ENCODE results near the gene NAA20. TPM values are rescaled to one million over a fixed set of nuclear protein-coding genes. Genes with fewer than 3 reads are reported as not detected.

NAA20 gene
- total and polyA plus RNA-seq, 2 of the 4 experiments (the other 2 are of a cell fraction), result 35.7 to 58.8 TPM

DNA sequence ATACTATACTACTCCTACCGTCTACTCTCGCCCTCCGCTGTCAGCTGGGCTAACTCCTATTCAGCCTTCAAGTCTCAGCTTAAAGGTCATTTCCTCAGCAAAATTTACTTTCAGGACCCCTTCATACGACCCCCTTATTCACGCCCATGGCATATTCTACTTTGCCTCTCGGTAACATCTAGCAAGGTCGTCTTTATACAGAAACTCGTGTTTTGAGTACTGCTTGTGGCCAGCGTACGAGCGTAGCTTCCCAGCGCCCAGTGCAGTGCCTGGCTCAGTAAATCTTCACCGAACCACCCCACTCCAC lies 34.6 kb downstream of the NAA20 start:
- H3K36me3 ChIP-seq (ENCODE audit: control insufficient read depth, insufficient read depth, low read length), result peaks cover 14% of the 10 kb centered on the region
- peak; percentile 6 for ATAC-seq (ENCODE audit: low read depth)
- H3K4ac ChIP-seq (ENCODE audit: low read depth, low read length), result peak overlapping the region; percentile 85
- BruUV-seq (replicated peaks), result no TSS peak
- in situ Hi-C loops (cut with MboI; ENCODE audit: low sequenced_read_pairs) (no loop called here), intact Hi-C loops (cut with micrococcal nuclease) (loop anchor here (1.0 kb wide), 1 partner anchor 363 kb away; no protein-coding TSS in a partner anchor), dilution Hi-C loops (cut with HindIII; ENCODE audit: low sequenced_read_pairs, unreplicated experiment) (no loop called here)
- H4K91ac ChIP-seq (ENCODE audit: insufficient read depth, low read depth, low read length), result no peak overlapping the region
- peak overlapping the region; percentile 87 for H3K14ac ChIP-seq (replicated peaks; ENCODE audit: low read depth, low read length)
- no peak overlapping the region for H3K18ac ChIP-seq (ENCODE audit: low read depth, low read length)
- H3K9ac ChIP-seq (ENCODE audit: low read depth, low read length), result peak overlapping the region; percentile 84
- peak overlapping the region; percentile 67 for H3K4me3 ChIP-seq (ENCODE audit: insufficient read depth, low read depth, low read length)
- H2BK20ac ChIP-seq (ENCODE audit: low read depth, low read length), result no peak overlapping the region
- H2BK15ac ChIP-seq (ENCODE audit: low read depth, low read length), result no peak overlapping the region
- no peaks in the 10 kb centered on the region for H3K4me1 ChIP-seq (ENCODE audit: control insufficient read depth, insufficient read depth, low read length)
- peak overlapping the region; percentile 29; the same call in 1 of the 2 replicates for H2AK5ac ChIP-seq (ENCODE audit: low read depth, low read length)
- H3K56ac ChIP-seq (ENCODE audit: extremely low read depth, insufficient read depth, low read length), result peak overlapping the region; percentile 17; the same call in 1 of the 2 replicates
- H3K9me1 ChIP-seq (ENCODE audit: insufficient read depth, low read length), result no peaks in the 10 kb centered on the region
- peak overlapping the region; percentile 72 for H4K5ac ChIP-seq (ENCODE audit: low read depth, low read length)
- H3K9me3 ChIP-seq (ENCODE audit: control insufficient read depth, insufficient read depth, low read length), result no peaks in the 10 kb centered on the region
- no peak for TF ChIP-seq SMC3 (IDR thresholded peaks at IDR 0.05; ENCODE audit: low read depth, low read length)
- TF ChIP-seq MAFK (IDR thresholded peaks at IDR 0.05; ENCODE audit: low read depth, low read length), result no peak
- no peak for TF ChIP-seq CHD1 (IDR thresholded peaks at IDR 0.05; ENCODE audit: low read depth, low read length)
- TF ChIP-seq, protein P1, sequence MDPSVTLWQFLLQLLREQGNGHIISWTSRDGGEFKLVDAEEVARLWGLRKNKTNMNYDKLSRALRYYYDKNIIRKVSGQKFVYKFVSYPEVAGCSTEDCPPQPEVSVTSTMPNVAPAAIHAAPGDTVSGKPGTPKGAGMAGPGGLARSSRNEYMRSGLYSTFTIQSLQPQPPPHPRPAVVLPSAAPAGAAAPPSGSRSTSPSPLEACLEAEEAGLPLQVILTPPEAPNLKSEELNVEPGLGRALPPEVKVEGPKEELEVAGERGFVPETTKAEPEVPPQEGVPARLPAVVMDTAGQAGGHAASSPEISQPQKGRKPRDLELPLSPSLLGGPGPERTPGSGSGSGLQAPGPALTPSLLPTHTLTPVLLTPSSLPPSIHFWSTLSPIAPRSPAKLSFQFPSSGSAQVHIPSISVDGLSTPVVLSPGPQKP (IDR thresholded peaks at IDR 0.05; ENCODE audit: borderline replicate concordance, low read depth, low read length), result no peak
- TF ChIP-seq, protein P2, sequence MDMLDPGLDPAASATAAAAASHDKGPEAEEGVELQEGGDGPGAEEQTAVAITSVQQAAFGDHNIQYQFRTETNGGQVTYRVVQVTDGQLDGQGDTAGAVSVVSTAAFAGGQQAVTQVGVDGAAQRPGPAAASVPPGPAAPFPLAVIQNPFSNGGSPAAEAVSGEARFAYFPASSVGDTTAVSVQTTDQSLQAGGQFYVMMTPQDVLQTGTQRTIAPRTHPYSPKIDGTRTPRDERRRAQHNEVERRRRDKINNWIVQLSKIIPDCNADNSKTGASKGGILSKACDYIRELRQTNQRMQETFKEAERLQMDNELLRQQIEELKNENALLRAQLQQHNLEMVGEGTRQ (IDR thresholded peaks at IDR 0.05; ENCODE audit: low read depth, low read length), result no peak
- TF ChIP-seq RAD21 (IDR thresholded peaks at IDR 0.05; ENCODE audit: low read length), result no peak
- TF ChIP-seq BHLHE40 (IDR thresholded peaks at IDR 0.05; ENCODE audit: low read depth, low read length), result no peak
- TF ChIP-seq MAZ (IDR thresholded peaks at IDR 0.05; ENCODE audit: borderline replicate concordance, low read depth, low read length), result no peak
- TF ChIP-seq CEBPB (IDR thresholded peaks at IDR 0.05; ENCODE audit: low read depth, low read length), result no peak
- TF ChIP-seq, protein P3, sequence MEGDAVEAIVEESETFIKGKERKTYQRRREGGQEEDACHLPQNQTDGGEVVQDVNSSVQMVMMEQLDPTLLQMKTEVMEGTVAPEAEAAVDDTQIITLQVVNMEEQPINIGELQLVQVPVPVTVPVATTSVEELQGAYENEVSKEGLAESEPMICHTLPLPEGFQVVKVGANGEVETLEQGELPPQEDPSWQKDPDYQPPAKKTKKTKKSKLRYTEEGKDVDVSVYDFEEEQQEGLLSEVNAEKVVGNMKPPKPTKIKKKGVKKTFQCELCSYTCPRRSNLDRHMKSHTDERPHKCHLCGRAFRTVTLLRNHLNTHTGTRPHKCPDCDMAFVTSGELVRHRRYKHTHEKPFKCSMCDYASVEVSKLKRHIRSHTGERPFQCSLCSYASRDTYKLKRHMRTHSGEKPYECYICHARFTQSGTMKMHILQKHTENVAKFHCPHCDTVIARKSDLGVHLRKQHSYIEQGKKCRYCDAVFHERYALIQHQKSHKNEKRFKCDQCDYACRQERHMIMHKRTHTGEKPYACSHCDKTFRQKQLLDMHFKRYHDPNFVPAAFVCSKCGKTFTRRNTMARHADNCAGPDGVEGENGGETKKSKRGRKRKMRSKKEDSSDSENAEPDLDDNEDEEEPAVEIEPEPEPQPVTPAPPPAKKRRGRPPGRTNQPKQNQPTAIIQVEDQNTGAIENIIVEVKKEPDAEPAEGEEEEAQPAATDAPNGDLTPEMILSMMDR (conservative IDR thresholded peaks at IDR 0.05; ENCODE audit: low read depth, low read length), result no peak
- no peak for TF ChIP-seq RFX5 (IDR thresholded peaks at IDR 0.05; ENCODE audit: low read depth, low read length)
- TF ChIP-seq FOS (IDR thresholded peaks at IDR 0.05; ENCODE audit: low read depth, low read length), result no peak
- TF ChIP-seq NFE2L2 (IDR thresholded peaks at IDR 0.05; ENCODE audit: low read depth, low read length), result no peak
- TF ChIP-seq POLR2A (IDR thresholded peaks at IDR 0.05; ENCODE audit: low read depth, low read length), result no peak
- no peak for TF ChIP-seq MXI1 (IDR thresholded peaks at IDR 0.05; ENCODE audit: borderline replicate concordance, low read depth, low read length)
- TF ChIP-seq RCOR1 (IDR thresholded peaks at IDR 0.05; ENCODE audit: insufficient replicate concordance, low read length), result no peak
- H2BK5ac ChIP-seq (ENCODE audit: low read depth, low read length, poor library complexity, severe bottlenecking), result peak overlapping the region; percentile 77
- H3K79me1 ChIP-seq (ENCODE audit: low read depth in 1 of 2, low read length in 2 of 2), result peaks cover 9 to 22% of the 10 kb centered on the region in 2 experiments
- 7% methylated on average over 6 of the region's 13 CpGs; no CpG with 5 or more reads in 1 of the 2 experiments for WGBS, 2 experiments (ENCODE audit: extremely low coverage in 2 of 2, insufficient read length in 1 of 2)
- H4K8ac ChIP-seq (ENCODE audit: low read depth in 2 of 2, low read length in 2 of 2), result peak overlapping the region; percentile 19 to 95; a peak in 3 of 4 replicates
- H4K20me1 ChIP-seq (ENCODE audit: insufficient read depth, low read length), result no peaks in the 10 kb centered on the region
- peak overlapping the region; percentile 89 for H2AK9ac ChIP-seq (replicated peaks; ENCODE audit: low read depth, low read length, poor library complexity)
- no peak overlapping the region for H2BK120ac ChIP-seq (ENCODE audit: low read depth, low read length)
- ChIA-PET POLR2A (ENCODE audit: unreplicated experiment) (no interaction called here), CTCF (interaction anchor here (1.0 to 1.5 kb wide), 3 partner anchors 21 to 542 kb away, joined by 3 to 4 read pairs (median 4); no protein-coding TSS in a partner anchor)
- peak overlapping the region; percentile 55; the same call in 1 of the 2 replicates for H3K23ac ChIP-seq (ENCODE audit: low read depth, low read length)
- H3K4me2 ChIP-seq (ENCODE audit: low read depth, low read length), result peak overlapping the region; percentile 97
- no peak for DNase-seq
- peak overlapping the region; percentile 75 for H3K27ac ChIP-seq (ENCODE audit: insufficient read depth, low read length)
- peak overlapping the region; percentile 100 for H2AFZ ChIP-seq (replicated peaks; ENCODE audit: low read length, poor library complexity)
- peaks cover 2% of the 10 kb centered on the region; the same call in 1 of the 2 replicates for H3K27me3 ChIP-seq (ENCODE audit: control insufficient read depth, insufficient read depth, low read length)
